Stimulated activated CD4-positive, alpha-beta T cell treated with anti-CD3 and anti-CD28 coated beads, TNF-alpha, amount 100 ng/mL, for 4 hours (primary cell): ENCODE measurements around the gene CENPA.
A peak's percentile ranks its signal among the peaks of the same experiment; 100 is the strongest.
"Not testable (repeated sequence)": the region's sequence is repeated elsewhere in the genome, so short reads cannot be mapped to it uniquely, and the experiment has no call there.

Source experiments
- DNase-seq, 3 experiments: peaks; one replicate each; pipeline ENCODE4 v3.0.0-alpha.2; 2020; ENCODE audit warnings: low read depth in 3 of 3

Gene CENPA

GRCh38 chr2:26785431-26786206 lies at the start of gene CENPA:
Gene CENPA (plus strand): TSS chr2:26786056. CDS start chr2:26786197, 141 bp downstream.
- DNase-seq, result peak; percentile 82 to 92 (median 91)

- DNase-seq, result no peak
These were observed 48.6 kb upstream of the CENPA start for GRCh38 chr2:26737221-26737620.

- no peak for DNase-seq
These were observed 47.4 kb upstream of the CENPA start for GRCh38 chr2:26738481-26738880.

- no peak for DNase-seq
These were observed 46.3 kb upstream of the CENPA start for GRCh38 chr2:26739514-26739913.

- no peak for DNase-seq
These were observed 45.5 kb upstream of the CENPA start for GRCh38 chr2:26740346-26740745.

GRCh38 chr2:26740890-26741302 lies 45.0 kb upstream of the CENPA start:
- DNase-seq, result no peak

- no peak for DNase-seq
These were observed 43.6 kb upstream of the CENPA start for GRCh38 chr2:26742048-26742770.

- no peak for DNase-seq
These were observed 42.0 kb upstream of the CENPA start for GRCh38 chr2:26743852-26744251.

GRCh38 chr2:26744953-26745352 lies 40.9 kb upstream of the CENPA start:
- no peak for DNase-seq

GRCh38 chr2:26745609-26746327 lies 40.1 kb upstream of the CENPA start:
- peak; percentile 56 to 63 (median 57) for DNase-seq

GRCh38 chr2:26746934-26747333 lies 38.9 kb upstream of the CENPA start:
- no peak for DNase-seq

GRCh38 chr2:26749787-26750420 lies 36.0 kb upstream of the CENPA start:
- DNase-seq, result not testable (repeated sequence)

- DNase-seq, result not testable (repeated sequence)
These were observed 35.4 kb upstream of the CENPA start for GRCh38 chr2:26750467-26750866.

GRCh38 chr2:26752656-26753055 lies 33.2 kb upstream of the CENPA start:
- DNase-seq, result no peak

- DNase-seq, result no peak
These were observed 31.3 kb upstream of the CENPA start for GRCh38 chr2:26754539-26754938.

GRCh38 chr2:26754972-26755670 lies 30.7 kb upstream of the CENPA start:
- no peak for DNase-seq

- no peak for DNase-seq
These were observed 29.5 kb upstream of the CENPA start for GRCh38 chr2:26756337-26756736.

- no peak for DNase-seq
These were observed 27.7 kb upstream of the CENPA start for GRCh38 chr2:26757873-26758789.

GRCh38 chr2:26758790-26759321 lies 27.0 kb upstream of the CENPA start:
- no peak for DNase-seq

- DNase-seq, result no peak
These were observed 26.0 kb upstream of the CENPA start for GRCh38 chr2:26759845-26760244.
